Kidney epithelial cell (primary cell): Measurements from ENCODE around the gene CHRNA10. TPM values are rescaled to one million over a fixed set of nuclear protein-coding genes. Genes with fewer than 3 reads are reported as not detected.
"Not testable (repeated sequence)": the region's sequence is repeated elsewhere in the genome, so short reads cannot be mapped to it uniquely, and the experiment has no call there.

Experiments
- DNase-seq: peaks from one replicate; pipeline ENCODE4 v3.0.0-alpha.2; 2010; ENCODE audit warnings: low read depth
- H3K27me3 ChIP-seq: 2 replicates; pipeline ENCODE4 v1.6.0; 2011; ENCODE audit warnings: low read length; ENCODE audit not compliant: control insufficient read depth, insufficient read depth
- H3K36me3 ChIP-seq: 2 replicates; pipeline ENCODE4 v1.5.1; 2011; ENCODE audit warnings: low read length; ENCODE audit not compliant: control insufficient read depth, insufficient read depth
- H3K4me3 ChIP-seq: 2 replicates; pipeline ENCODE4 v1.5.1; 2011; ENCODE audit warnings: low read depth, mild to moderate bottlenecking, control low read depth, low read length
- total RNA-seq: library from RNA; depleted of rRNA; stranded (reverse); fragments of >200 nt; gene quantifications from 2 replicates; pipeline ENCODE4 v1.2.3, GENCODE V29; 2015
- TF ChIP-seq, protein P1 (sequence below): IDR thresholded peaks from 2 replicates; pipeline ENCODE4 v1.5.1; 2011; ENCODE audit warnings: mild to moderate bottlenecking, moderate library complexity, low read length, control low read depth, inconsistent platforms; ENCODE audit not compliant: insufficient read depth, poor library complexity, severe bottlenecking

Gene CHRNA10
- total RNA-seq, 1 donor from 2014 or later, result 0.54 TPM

DNA sequence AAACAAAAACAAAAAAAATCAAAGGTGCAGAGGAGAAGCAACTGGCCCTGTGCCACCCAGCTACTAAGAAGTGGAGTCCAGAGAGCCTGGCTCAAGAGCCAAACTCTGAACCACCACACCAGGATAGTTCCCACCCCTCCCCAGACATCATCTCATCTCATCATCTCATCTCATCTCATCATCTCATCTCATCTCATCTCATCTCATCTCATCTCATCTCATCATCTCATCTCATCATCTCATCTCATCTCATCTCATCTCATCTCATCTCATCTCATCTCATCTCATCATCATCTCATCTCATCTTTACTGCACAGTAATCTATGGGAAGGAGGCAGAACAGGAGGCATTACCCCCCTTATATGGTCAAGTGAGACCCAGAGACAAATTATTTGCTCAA is 8.3 kb downstream of the CHRNA10 start:
- no peak overlapping the region for H3K4me3 ChIP-seq
- TF ChIP-seq, protein P1, sequence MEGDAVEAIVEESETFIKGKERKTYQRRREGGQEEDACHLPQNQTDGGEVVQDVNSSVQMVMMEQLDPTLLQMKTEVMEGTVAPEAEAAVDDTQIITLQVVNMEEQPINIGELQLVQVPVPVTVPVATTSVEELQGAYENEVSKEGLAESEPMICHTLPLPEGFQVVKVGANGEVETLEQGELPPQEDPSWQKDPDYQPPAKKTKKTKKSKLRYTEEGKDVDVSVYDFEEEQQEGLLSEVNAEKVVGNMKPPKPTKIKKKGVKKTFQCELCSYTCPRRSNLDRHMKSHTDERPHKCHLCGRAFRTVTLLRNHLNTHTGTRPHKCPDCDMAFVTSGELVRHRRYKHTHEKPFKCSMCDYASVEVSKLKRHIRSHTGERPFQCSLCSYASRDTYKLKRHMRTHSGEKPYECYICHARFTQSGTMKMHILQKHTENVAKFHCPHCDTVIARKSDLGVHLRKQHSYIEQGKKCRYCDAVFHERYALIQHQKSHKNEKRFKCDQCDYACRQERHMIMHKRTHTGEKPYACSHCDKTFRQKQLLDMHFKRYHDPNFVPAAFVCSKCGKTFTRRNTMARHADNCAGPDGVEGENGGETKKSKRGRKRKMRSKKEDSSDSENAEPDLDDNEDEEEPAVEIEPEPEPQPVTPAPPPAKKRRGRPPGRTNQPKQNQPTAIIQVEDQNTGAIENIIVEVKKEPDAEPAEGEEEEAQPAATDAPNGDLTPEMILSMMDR, result no peak
- no peak for DNase-seq
- H3K36me3 ChIP-seq, result no peaks in the 10 kb centered on the region
- H3K27me3 ChIP-seq, result peaks cover 4% of the 10 kb centered on the region

DNA sequence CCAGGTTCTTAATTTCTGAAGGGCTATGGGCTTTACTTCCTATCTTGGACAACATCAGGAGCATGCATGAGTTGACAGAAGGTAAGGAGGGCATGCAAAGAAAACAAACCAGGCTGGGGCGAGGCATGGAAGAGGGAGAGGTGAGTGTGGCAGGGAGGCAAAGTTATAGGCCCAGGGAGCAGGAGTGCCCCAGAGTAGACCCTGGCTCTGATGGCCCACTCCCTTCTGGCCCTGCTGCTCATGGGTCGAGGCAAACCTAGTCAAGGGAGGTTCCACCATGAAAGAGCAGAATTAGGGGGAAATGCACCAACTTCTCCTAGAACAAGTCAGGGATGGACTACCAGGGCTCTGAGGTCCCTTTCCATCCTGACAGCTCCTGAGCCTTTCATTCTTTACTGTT is 10.2 kb downstream of the CHRNA10 start:
- Histone ChIP-seq H3K27me3 (peaks cover 4% of the 10 kb centered on the region), H3K36me3 (no peaks in the 10 kb centered on the region), H3K4me3 (no peak overlapping the region)
- DNase-seq, result no peak
- TF ChIP-seq, protein P1, result no peak

DNA sequence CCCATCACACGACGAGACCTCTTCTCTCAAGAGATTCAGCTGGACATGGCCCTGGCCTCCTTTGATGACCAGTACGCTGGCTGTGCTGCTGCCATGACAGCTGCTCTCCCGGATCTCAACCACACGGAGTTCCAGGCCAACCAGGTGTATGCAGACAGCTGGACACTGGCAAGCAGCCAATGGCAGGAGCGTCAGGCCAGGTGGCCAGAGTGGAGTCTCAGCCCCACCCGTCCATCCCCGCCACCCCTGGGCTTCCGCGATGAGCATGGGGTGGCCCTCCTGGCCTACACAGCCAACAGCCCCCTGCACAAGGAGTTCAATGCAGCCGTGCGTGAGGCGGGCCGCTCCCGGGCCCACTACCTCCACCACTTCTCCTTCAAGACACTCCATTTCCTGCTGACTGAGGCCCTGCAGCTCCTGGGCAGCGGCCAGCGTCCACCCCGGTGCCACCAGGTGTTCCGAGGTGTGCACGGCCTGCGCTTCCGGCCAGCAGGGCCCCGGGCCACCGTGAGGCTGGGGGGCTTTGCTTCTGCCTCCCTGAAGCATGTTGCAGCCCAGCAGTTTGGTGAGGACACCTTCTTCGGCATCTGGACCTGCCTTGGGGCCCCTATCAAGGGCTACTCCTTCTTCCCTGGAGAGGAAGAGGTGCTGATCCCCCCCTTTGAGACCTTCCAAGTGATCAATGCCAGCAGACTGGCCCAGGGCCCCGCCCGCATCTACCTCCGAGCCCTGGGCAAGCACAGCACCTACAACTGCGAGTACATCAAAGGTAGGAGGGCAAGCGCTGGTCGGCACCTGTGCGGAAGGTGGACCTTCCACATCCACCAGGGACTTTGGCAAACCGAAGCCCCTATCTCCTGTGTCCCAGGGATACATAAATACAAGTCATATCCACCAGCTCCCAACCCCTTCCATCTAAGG is 11.3 kb downstream of the CHRNA10 start:
- H3K36me3 ChIP-seq, result no peaks in the 10 kb centered on the region
- no peak overlapping the region for H3K4me3 ChIP-seq
- no peak for DNase-seq
- peaks cover 4% of the 10 kb centered on the region for H3K27me3 ChIP-seq
- TF ChIP-seq, protein P1, result no peak

DNA sequence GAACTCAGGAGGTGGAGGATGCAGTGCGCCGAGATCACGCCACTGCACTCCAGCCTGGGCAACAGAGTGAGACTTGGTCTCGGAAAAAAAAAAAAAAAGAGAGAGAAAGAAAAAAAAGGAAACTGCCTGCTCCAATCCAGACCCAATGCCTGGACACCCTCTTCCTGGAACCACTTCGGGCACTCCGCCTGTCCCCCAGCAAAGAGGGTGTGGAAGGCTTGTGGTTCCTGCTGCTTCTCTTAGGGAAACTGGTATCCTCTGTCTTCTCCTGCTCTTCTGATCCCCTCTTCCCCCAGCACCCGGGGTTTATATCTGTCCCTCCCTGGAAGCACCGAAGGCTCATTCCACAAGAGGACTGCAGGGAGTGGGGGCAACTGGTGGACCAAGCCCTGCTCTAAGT is 12.9 kb downstream of the CHRNA10 start:
- Histone ChIP-seq H3K4me3 (no peak overlapping the region), H3K27me3 (peaks cover 4% of the 10 kb centered on the region), H3K36me3 (no peaks in the 10 kb centered on the region)
- no peak for DNase-seq
- TF ChIP-seq, protein P1, result no peak

DNA sequence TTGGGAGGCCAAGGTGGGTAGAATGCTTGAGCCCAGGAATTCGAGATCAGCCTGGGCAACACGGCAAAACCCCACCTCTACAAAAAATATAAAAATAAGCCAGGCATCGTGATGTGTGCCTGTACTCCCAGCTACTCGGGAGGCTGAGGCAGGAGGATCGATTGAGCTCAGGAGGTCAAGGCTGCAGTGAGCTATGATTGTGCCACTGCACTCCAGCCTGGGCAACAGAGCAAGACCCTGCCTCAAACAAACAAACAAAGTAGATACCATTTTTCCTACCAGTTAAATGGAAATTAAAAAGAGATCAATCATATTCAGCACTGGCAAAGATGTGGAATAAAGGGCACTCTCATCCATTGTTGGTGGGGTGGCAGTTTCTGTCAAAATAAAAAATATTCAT is 13.9 kb downstream of the CHRNA10 start:
- H3K4me3 ChIP-seq, H3K27me3 ChIP-seq, H3K36me3 ChIP-seq, DNase-seq: not testable (repeated sequence)

DNA sequence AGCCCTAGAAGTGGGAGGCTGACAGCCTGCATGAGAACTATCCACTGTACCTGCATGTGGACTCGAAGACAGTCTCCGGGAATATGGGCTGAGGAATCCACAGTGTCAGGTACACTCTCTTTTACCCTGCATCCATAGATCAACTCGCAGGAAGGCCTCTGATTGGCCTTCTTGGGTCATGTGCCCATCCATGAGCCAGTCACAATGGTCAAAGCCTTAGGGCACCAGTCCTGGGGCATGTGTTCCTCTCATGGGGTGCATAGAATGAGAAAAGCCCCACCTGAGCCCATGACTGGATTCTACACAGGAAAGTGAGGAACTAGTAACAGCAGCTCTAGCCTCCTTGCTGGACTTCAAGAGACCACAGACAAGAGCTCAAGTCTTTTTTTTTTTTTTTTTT is 15.6 kb downstream of the CHRNA10 start:
- Histone ChIP-seq H3K4me3 (no peak overlapping the region), H3K36me3 (no peaks in the 10 kb centered on the region), H3K27me3 (peaks cover 4% of the 10 kb centered on the region)
- TF ChIP-seq, protein P1, result no peak
- DNase-seq, result no peak

DNA sequence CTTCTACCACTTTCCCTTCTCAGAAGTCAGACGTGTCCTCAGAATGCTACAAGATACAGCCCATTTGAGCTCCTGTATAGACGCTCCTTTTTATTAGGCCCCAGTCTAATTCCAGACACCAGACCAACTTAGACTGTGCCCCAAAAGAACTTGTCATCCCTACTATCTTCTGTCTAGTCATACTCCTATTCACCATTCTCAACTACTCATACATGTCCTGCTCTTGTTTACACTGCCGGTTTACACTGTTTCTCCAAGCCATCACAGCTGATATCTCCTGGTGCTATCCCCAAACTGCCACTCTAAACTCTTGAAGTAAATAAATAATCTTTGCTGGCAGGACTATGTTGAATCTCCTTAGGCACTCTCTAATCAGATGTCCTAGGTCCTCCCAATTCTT is 18.7 kb downstream of the CHRNA10 start:
- not testable (repeated sequence) for H3K4me3 ChIP-seq, H3K36me3 ChIP-seq, DNase-seq
- peaks cover 11% of the 10 kb centered on the region for H3K27me3 ChIP-seq

DNA sequence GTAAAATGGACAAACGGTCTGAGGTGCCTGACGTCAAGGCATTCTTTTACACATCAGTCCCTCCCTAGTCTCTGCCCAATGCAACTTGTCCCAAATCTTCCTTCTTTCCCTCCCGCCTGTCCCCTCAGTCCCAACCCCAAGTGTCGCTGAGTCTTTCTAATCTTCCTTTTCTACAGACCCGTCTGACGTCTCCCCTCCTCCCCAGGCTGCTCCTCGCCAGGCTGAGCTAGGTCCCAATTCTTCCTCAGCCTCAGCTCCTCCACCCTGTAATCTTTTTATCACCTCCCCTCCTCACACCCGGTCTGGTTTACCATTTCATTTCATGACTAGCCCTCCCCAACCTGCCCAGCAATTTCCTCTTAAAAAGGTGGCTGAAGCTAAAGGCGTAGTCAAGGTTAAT is 21.8 kb downstream of the CHRNA10 start:
- not testable (repeated sequence) for DNase-seq, H3K36me3 ChIP-seq, H3K4me3 ChIP-seq
- peaks cover 11% of the 10 kb centered on the region for H3K27me3 ChIP-seq

DNA sequence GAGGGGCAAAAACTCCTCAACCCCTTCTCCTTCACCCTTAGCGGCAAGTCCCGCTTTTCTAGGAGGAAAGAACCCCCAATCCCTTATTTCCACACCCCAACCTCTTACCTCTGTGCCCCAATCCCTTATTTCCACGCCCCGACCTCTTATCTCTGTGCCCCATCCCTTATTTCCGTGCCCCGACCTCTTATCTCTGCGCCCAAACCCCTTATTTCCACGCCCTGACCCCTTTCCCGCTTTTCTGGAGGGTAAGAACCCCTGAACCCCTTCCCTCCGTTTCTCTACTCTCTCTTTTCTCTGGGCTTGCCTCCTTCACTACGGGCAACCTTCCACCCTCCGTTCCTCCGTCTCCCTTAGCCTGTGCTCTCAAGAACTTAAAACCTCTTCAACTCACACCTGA is 22.3 kb downstream of the CHRNA10 start:
- not testable (repeated sequence) for H3K36me3 ChIP-seq, H3K4me3 ChIP-seq, DNase-seq
- peaks cover 11% of the 10 kb centered on the region for H3K27me3 ChIP-seq
